GM23248 (cell line): ENCODE data around the gene MYO1D. TPM values are rescaled to one million over a fixed set of nuclear protein-coding genes. Genes with fewer than 3 reads are reported as not detected.

Source experiments
- DNase-seq: peaks from one replicate; pipeline ENCODE4 v3.0.0-alpha.2; 2015
- H2AFZ ChIP-seq: fragments of 200-600 bp; sonication (generic); 2 replicates; pipeline ENCODE4 v1.6.1; 2016; ENCODE audit warnings: antibody characterized with exemption
- H3F3A ChIP-seq: fragments of 200-600 bp; sonication (generic); 2 replicates; pipeline ENCODE4 v1.6.1; 2016; ENCODE audit warnings: mild to moderate bottlenecking, antibody characterized with exemption, mixed run types; ENCODE audit not compliant: insufficient read depth
- H3K27ac ChIP-seq: fragments of 200-600 bp; sonication (generic); 2 replicates; pipeline ENCODE4 v1.5.1; 2016; ENCODE audit warnings: mild to moderate bottlenecking
- H3K27me3 ChIP-seq: fragments of 200-600 bp; sonication (generic); replicated peaks from 2 replicates; pipeline ENCODE4 v1.6.1; 2016; ENCODE audit warnings: mild to moderate bottlenecking; ENCODE audit not compliant: insufficient read depth
- H3K36me3 ChIP-seq: fragments of 200-600 bp; sonication (generic); 2 replicates; pipeline ENCODE4 v1.6.1; 2016; ENCODE audit warnings: low read depth, mild to moderate bottlenecking
- H3K4me1 ChIP-seq: fragments of 200-600 bp; sonication (generic); 2 replicates; pipeline ENCODE4 v1.6.1; 2016; ENCODE audit warnings: mild to moderate bottlenecking; ENCODE audit not compliant: insufficient read depth
- H3K4me2 ChIP-seq: fragments of 200-600 bp; sonication (generic); one replicate; pipeline ENCODE4 v1.6.1; 2016; ENCODE audit warnings: mild to moderate bottlenecking; ENCODE audit not compliant: unreplicated experiment
- H3K4me3 ChIP-seq: fragments of 200-600 bp; sonication (generic); 2 replicates; pipeline ENCODE4 v1.5.1; 2016; ENCODE audit warnings: mild to moderate bottlenecking
- H3K79me2 ChIP-seq: fragments of 200-600 bp; sonication (generic); 2 replicates; pipeline ENCODE4 v1.6.1; 2016; ENCODE audit warnings: mild to moderate bottlenecking; ENCODE audit not compliant: insufficient read depth
- H3K9ac ChIP-seq: fragments of 200-600 bp; sonication (generic); 2 replicates; pipeline ENCODE4 v1.6.1; 2016; ENCODE audit warnings: mild to moderate bottlenecking
- H3K9me2 ChIP-seq: fragments of 200-600 bp; sonication (generic); 2 replicates; pipeline ENCODE4 v1.6.1; 2016; ENCODE audit warnings: mixed run types, mild to moderate bottlenecking, moderate library complexity; ENCODE audit not compliant: insufficient read depth
- H3K9me3 ChIP-seq: fragments of 200-600 bp; sonication (generic); one replicate; pipeline ENCODE4 v1.6.1; 2017; ENCODE audit warnings: low read depth
- H4K20me1 ChIP-seq: fragments of 200-600 bp; sonication (generic); 2 replicates; pipeline ENCODE4 v1.6.0; 2016; ENCODE audit not compliant: insufficient read depth
- EZH2 ChIP-seq: fragments of 200-600 bp; sonication (generic); IDR thresholded peaks from 2 replicates; pipeline ENCODE4 v1.6.1; 2018; ENCODE audit warnings: antibody characterized with exemption, mild to moderate bottlenecking; ENCODE audit not compliant: insufficient read depth, poor library complexity, severe bottlenecking
- EZH2phosphoT487 ChIP-seq: fragments of 200-600 bp; sonication (generic); IDR thresholded peaks from 2 replicates; pipeline ENCODE4 v1.6.1; 2018; ENCODE audit warnings: antibody characterized with exemption, moderate library complexity, mild to moderate bottlenecking, low read depth; ENCODE audit not compliant: insufficient read depth
- WGBS, 2 experiments: methylation state at CpG; one replicate each; pipeline ENCODE4 v1.1.6; 2015 to 2017; ENCODE audit warnings: low lambda C conversion rate in 2 of 2, low coverage in 1 of 2; ENCODE audit errors: missing lambda C conversion rate in 2 of 2; 5-methylcytosine and 5-hydroxymethylcytosine counted together
- in situ Hi-C: fragments of 300-500 bp; cut with MboI; formaldehyde crosslinking; loops from 2 replicates; pipeline ENCODE4 v1.15.0; 2020
- polyA plus RNA-seq: library from polyadenylated mRNA; unstranded; fragments of >200 nt; fragmentation: Nextera tagmentation; extraction: Ambion mirVana; gene quantifications from 2 replicates; pipeline ENCODE4 v1.2.1, GENCODE V29; 2016
- total RNA-seq: library from RNA; depleted of rRNA; stranded (reverse); fragments of >200 nt; shearing (Covaris generic); gene quantifications from 2 replicates; pipeline ENCODE4 v1.2.3, GENCODE V29; 2014

MYO1D gene
- total and polyA plus RNA-seq, 2 experiments from 2014 or later = 54.1 to 99.5 TPM

GRCh38 chr17:32604966-32605365 is 272.0 kb downstream of the MYO1D start:
- TF ChIP-seq EZH2phosphoT487 = no peak
- no peak for TF ChIP-seq EZH2
- Histone ChIP-seq H3K27me3 (no peaks in the 10 kb centered on the region), H3K9me2 (no peaks in the 10 kb centered on the region; the same call in 1 of the 2 replicates), H3F3A (no peaks in the 10 kb centered on the region), H3K36me3 (no peaks in the 10 kb centered on the region; the same call in 1 of the 2 replicates), H3K9ac (no peak overlapping the region), H3K4me2 (no peak overlapping the region), H3K4me1 (no peaks in the 10 kb centered on the region), H3K9me3 (no peaks in the 10 kb centered on the region), H2AFZ (no peak overlapping the region), H3K27ac (no peak overlapping the region), H4K20me1 (no peaks in the 10 kb centered on the region), H3K4me3 (no peak overlapping the region), H3K79me2 (no peaks in the 10 kb centered on the region)
- in situ Hi-C loops = no loop called here
- no peak for DNase-seq
- WGBS, 2 experiments = 74 to 82% methylated on average over 4 of the region's 4 CpGs

- no peaks in the 10 kb centered on the region; the same call in 1 of the 2 replicates for H3K9me2 ChIP-seq
- no peak overlapping the region for H3K27ac ChIP-seq
- no peaks in the 10 kb centered on the region for H3K27me3 ChIP-seq
- no peaks in the 10 kb centered on the region for H3F3A ChIP-seq
- DNase-seq = no peak
- no peak overlapping the region for H3K9ac ChIP-seq
- no peak overlapping the region for H3K4me2 ChIP-seq
- H2AFZ ChIP-seq = no peak overlapping the region
- H3K4me1 ChIP-seq = no peaks in the 10 kb centered on the region
- no peak overlapping the region for H3K4me3 ChIP-seq
- TF ChIP-seq EZH2 (no peak), EZH2phosphoT487 (no peak)
- H4K20me1 ChIP-seq = no peaks in the 10 kb centered on the region
- 79 to 89% methylated on average over 2 of the region's 2 CpGs for WGBS, 2 experiments
- no peaks in the 10 kb centered on the region for H3K79me2 ChIP-seq
- in situ Hi-C loops = no loop called here
- H3K36me3 ChIP-seq = peaks cover 4% of the 10 kb centered on the region; the same call in 1 of the 2 replicates
- no peaks in the 10 kb centered on the region for H3K9me3 ChIP-seq
Observed at GRCh38 chr17:32602396-32602795, 274.5 kb downstream of the MYO1D start.

- Histone ChIP-seq H3K9me3 (no peaks in the 10 kb centered on the region), H3K36me3 (peaks cover 4% of the 10 kb centered on the region; the same call in 1 of the 2 replicates), H4K20me1 (no peaks in the 10 kb centered on the region), H3K4me2 (no peak overlapping the region), H3K4me3 (no peak overlapping the region), H2AFZ (no peak overlapping the region), H3K4me1 (no peaks in the 10 kb centered on the region), H3K9me2 (no peaks in the 10 kb centered on the region; the same call in 1 of the 2 replicates), H3F3A (no peaks in the 10 kb centered on the region), H3K79me2 (no peaks in the 10 kb centered on the region), H3K27me3 (no peaks in the 10 kb centered on the region), H3K27ac (no peak overlapping the region), H3K9ac (no peak overlapping the region)
- no peak for DNase-seq
- WGBS, 2 experiments = 42 to 59% methylated on average over 2 of the region's 2 CpGs
- TF ChIP-seq EZH2 (no peak), EZH2phosphoT487 (no peak)
- in situ Hi-C loops = no loop called here
Observed at GRCh38 chr17:32601866-32602265, 275.1 kb downstream of the MYO1D start.

- Histone ChIP-seq H3K4me2 (no peak overlapping the region), H3K27ac (no peak overlapping the region), H3K79me2 (no peaks in the 10 kb centered on the region), H3F3A (no peaks in the 10 kb centered on the region), H3K9me3 (no peaks in the 10 kb centered on the region), H3K27me3 (no peaks in the 10 kb centered on the region), H2AFZ (no peak overlapping the region), H3K9ac (no peak overlapping the region), H3K4me1 (no peaks in the 10 kb centered on the region), H4K20me1 (no peaks in the 10 kb centered on the region), H3K36me3 (0 out of 2 replicates have a peak, but pooled peaks cover 4% of the 10 kb centered on the region), H3K4me3 (no peak overlapping the region), H3K9me2 (no peaks in the 10 kb centered on the region)
- in situ Hi-C loops = no loop called here
- peak; percentile 5 for DNase-seq
- WGBS, 2 experiments = 69 to 78% methylated on average over 2 of the region's 2 CpGs
- TF ChIP-seq EZH2 = no peak
Observed at GRCh38 chr17:32596628-32597027, 280.3 kb downstream of the MYO1D start.

GRCh38 chr17:32596206-32596605 is 280.7 kb downstream of the MYO1D start:
- H3K27ac ChIP-seq = no peak overlapping the region
- no peaks in the 10 kb centered on the region for H3K9me2 ChIP-seq
- WGBS, 2 experiments = 63 to 66% methylated on average over 8 of the region's 8 CpGs
- H3K9me3 ChIP-seq = no peaks in the 10 kb centered on the region
- in situ Hi-C loops = no loop called here
- no peaks in the 10 kb centered on the region for H3F3A ChIP-seq
- no peak overlapping the region for H3K4me3 ChIP-seq
- H3K4me2 ChIP-seq = no peak overlapping the region
- H3K9ac ChIP-seq = no peak overlapping the region
- 0 out of 2 replicates have a peak, but pooled peaks cover 4% of the 10 kb centered on the region for H3K36me3 ChIP-seq
- no peaks in the 10 kb centered on the region for H3K4me1 ChIP-seq
- H3K79me2 ChIP-seq = no peaks in the 10 kb centered on the region
- H4K20me1 ChIP-seq = no peaks in the 10 kb centered on the region
- no peaks in the 10 kb centered on the region for H3K27me3 ChIP-seq
- H2AFZ ChIP-seq = no peak overlapping the region
- TF ChIP-seq EZH2phosphoT487 (no peak), EZH2 (no peak)
- DNase-seq = no peak
